ENCODE results near the gene NPAS4.
"Not testable (repeated sequence)": the region's sequence is repeated elsewhere in the genome, so short reads cannot be mapped to it uniquely, and the experiment has no call there.

The NPAS4 gene

GRCh38 chr11:66440940-66441282, 20.1 kb downstream of the NPAS4 start:
- Histone ChIP-seq H3K79me2 (ENCODE audit: insufficient read depth, low read length) (peaks cover 17% of the 10 kb centered on the region; the same call in 1 of the 2 replicates), H3K4me1 (ENCODE audit: insufficient read depth, low read length, poor library complexity, severe bottlenecking) (peaks cover 10% of the 10 kb centered on the region)
- H3K4me2 ChIP-seq (ENCODE audit: low read depth, low read length, poor library complexity, severe bottlenecking); H3K36me3 ChIP-seq (ENCODE audit: insufficient read depth, low read length); H4K20me1 ChIP-seq (ENCODE audit: insufficient read depth, low read length, poor library complexity, severe bottlenecking); H3F3A ChIP-seq (ENCODE audit: low read depth); H3K9ac ChIP-seq (ENCODE audit: low read depth, low read length, poor library complexity, severe bottlenecking); H3K4me3 ChIP-seq (ENCODE audit: low read length, poor library complexity, severe bottlenecking); H2AFZ ChIP-seq (ENCODE audit: low read length); H3K9me2 ChIP-seq (replicated peaks; ENCODE audit: low read depth, low read length); H3K27me3 ChIP-seq (ENCODE audit: insufficient read depth, low read length, poor library complexity, severe bottlenecking); H3K9me3 ChIP-seq (ENCODE audit: insufficient read depth, low read depth, low read length): not testable (repeated sequence)

GRCh38 chr11:66443602-66444001, 22.8 kb downstream of the NPAS4 start:
- no peak overlapping the region for H3K9ac ChIP-seq (ENCODE audit: low read depth, low read length, poor library complexity, severe bottlenecking)
- H3K4me1 ChIP-seq (ENCODE audit: insufficient read depth, low read length, poor library complexity, severe bottlenecking): no peaks in the 10 kb centered on the region
- H2AFZ ChIP-seq (ENCODE audit: low read length): no peak overlapping the region
- no peaks in the 10 kb centered on the region for H3K27me3 ChIP-seq (ENCODE audit: insufficient read depth, low read length, poor library complexity, severe bottlenecking)
- no peaks in the 10 kb centered on the region for H3F3A ChIP-seq (ENCODE audit: low read depth)
- H3K9me3 ChIP-seq (ENCODE audit: insufficient read depth, low read depth, low read length): no peaks in the 10 kb centered on the region; the same call in 1 of the 2 replicates
- no peak for TF ChIP-seq EZH2phosphoT487 (IDR thresholded peaks at IDR 0.05; ENCODE audit: borderline replicate concordance)
- TF ChIP-seq CTCF (conservative IDR thresholded peaks at IDR 0.05; ENCODE audit: low read length): no peak
- no peak overlapping the region for H3K4me2 ChIP-seq (ENCODE audit: low read depth, low read length, poor library complexity, severe bottlenecking)
- H3K36me3 ChIP-seq (ENCODE audit: insufficient read depth, low read length): no peaks in the 10 kb centered on the region
- H3K9me2 ChIP-seq (replicated peaks; ENCODE audit: low read depth, low read length): no peaks in the 10 kb centered on the region
- H3K79me2 ChIP-seq (ENCODE audit: insufficient read depth, low read length): no peaks in the 10 kb centered on the region
- H3K4me3 ChIP-seq (ENCODE audit: low read length, poor library complexity, severe bottlenecking): no peak overlapping the region
- no peaks in the 10 kb centered on the region for H4K20me1 ChIP-seq (ENCODE audit: insufficient read depth, low read length, poor library complexity, severe bottlenecking)

- Histone ChIP-seq H2AFZ (ENCODE audit: low read length) (no peak overlapping the region), H3K4me2 (ENCODE audit: low read depth, low read length, poor library complexity, severe bottlenecking) (no peak overlapping the region), H3K9me3 (ENCODE audit: insufficient read depth, low read depth, low read length) (no peaks in the 10 kb centered on the region; the same call in 1 of the 2 replicates), H3F3A (ENCODE audit: low read depth) (no peaks in the 10 kb centered on the region), H4K20me1 (ENCODE audit: insufficient read depth, low read length, poor library complexity, severe bottlenecking) (no peaks in the 10 kb centered on the region), H3K36me3 (ENCODE audit: insufficient read depth, low read length) (no peaks in the 10 kb centered on the region), H3K9ac (ENCODE audit: low read depth, low read length, poor library complexity, severe bottlenecking) (no peak overlapping the region), H3K27me3 (ENCODE audit: insufficient read depth, low read length, poor library complexity, severe bottlenecking) (no peaks in the 10 kb centered on the region), H3K79me2 (ENCODE audit: insufficient read depth, low read length) (no peaks in the 10 kb centered on the region), H3K4me3 (ENCODE audit: low read length, poor library complexity, severe bottlenecking) (no peak overlapping the region), H3K4me1 (ENCODE audit: insufficient read depth, low read length, poor library complexity, severe bottlenecking) (no peaks in the 10 kb centered on the region), H3K9me2 (replicated peaks; ENCODE audit: low read depth, low read length) (no peaks in the 10 kb centered on the region)
- TF ChIP-seq EZH2phosphoT487 (IDR thresholded peaks at IDR 0.05; ENCODE audit: borderline replicate concordance) (no peak), CTCF (conservative IDR thresholded peaks at IDR 0.05; ENCODE audit: low read length) (no peak)
Observed at GRCh38 chr11:66447012-66447411, 26.2 kb downstream of the NPAS4 start.

- H2AFZ ChIP-seq (ENCODE audit: low read length): no peak overlapping the region
- no peaks in the 10 kb centered on the region for H3K27me3 ChIP-seq (ENCODE audit: insufficient read depth, low read length, poor library complexity, severe bottlenecking)
- TF ChIP-seq EZH2phosphoT487 (IDR thresholded peaks at IDR 0.05; ENCODE audit: borderline replicate concordance) (no peak), CTCF (conservative IDR thresholded peaks at IDR 0.05; ENCODE audit: low read length) (no peak)
- H3K9me2 ChIP-seq (replicated peaks; ENCODE audit: low read depth, low read length): no peaks in the 10 kb centered on the region
- H3K9ac ChIP-seq (ENCODE audit: low read depth, low read length, poor library complexity, severe bottlenecking): no peak overlapping the region
- H4K20me1 ChIP-seq (ENCODE audit: insufficient read depth, low read length, poor library complexity, severe bottlenecking): no peaks in the 10 kb centered on the region
- H3K79me2 ChIP-seq (ENCODE audit: insufficient read depth, low read length): no peaks in the 10 kb centered on the region
- H3K4me1 ChIP-seq (ENCODE audit: insufficient read depth, low read length, poor library complexity, severe bottlenecking): no peaks in the 10 kb centered on the region
- H3K4me3 ChIP-seq (ENCODE audit: low read length, poor library complexity, severe bottlenecking): no peak overlapping the region
- no peak overlapping the region for H3K4me2 ChIP-seq (ENCODE audit: low read depth, low read length, poor library complexity, severe bottlenecking)
- no peaks in the 10 kb centered on the region; the same call in 1 of the 2 replicates for H3K9me3 ChIP-seq (ENCODE audit: insufficient read depth, low read depth, low read length)
- H3K36me3 ChIP-seq (ENCODE audit: insufficient read depth, low read length): no peaks in the 10 kb centered on the region
- H3F3A ChIP-seq (ENCODE audit: low read depth): no peaks in the 10 kb centered on the region
Observed at GRCh38 chr11:66448523-66448922, 27.7 kb downstream of the NPAS4 start.
